ENCODE measurements around the gene CA11.
A peak's percentile ranks its signal among the peaks of the same experiment; 100 is the strongest.

CA11 gene

GRCh38 chr19:48627865-48628314, 18.1 kb downstream of the CA11 start:
- no peak for DNase-seq

- peak; percentile 68 for DNase-seq
Observed at GRCh38 chr19:48627201-48627864, 18.7 kb downstream of the CA11 start.

- DNase-seq, result peak; percentile 50
Observed at GRCh38 chr19:48625891-48626327, 20.1 kb downstream of the CA11 start.

GRCh38 chr19:48624791-48625723, 20.9 kb downstream of the CA11 start:
- DNase-seq, result no peak

GRCh38 chr19:48624067-48624594, 21.9 kb downstream of the CA11 start:
- DNase-seq, result peak; percentile 98

GRCh38 chr19:48623556-48624066, 22.4 kb downstream of the CA11 start:
- no peak for DNase-seq

GRCh38 chr19:48619692-48620585, 26.0 kb downstream of the CA11 start:
- DNase-seq, result no peak

GRCh38 chr19:48618916-48619691, 26.9 kb downstream of the CA11 start, which contains the start of the genes RPL18 and SPHK2:
RPL18 (minus strand) TSS chr19:48619178; CDS start chr19:48619143, 35 bp downstream.
SPHK2 (plus strand) TSS chr19:48619506; CDS start chr19:48620515, 1,009 bp downstream.
- peak; percentile 97 for DNase-seq

- DNase-seq, result no peak
Observed at GRCh38 chr19:48618278-48618915, 27.6 kb downstream of the CA11 start.

GRCh38 chr19:48617146-48617937, 28.6 kb downstream of the CA11 start:
- DNase-seq, result no peak

- DNase-seq, result no peak
Observed at GRCh38 chr19:48616491-48617056, 29.4 kb downstream of the CA11 start.

- no peak for DNase-seq
Observed at GRCh38 chr19:48616041-48616436, 29.9 kb downstream of the CA11 start.

GRCh38 chr19:48615231-48616040, 30.6 kb downstream of the CA11 start:
- no peak for DNase-seq

- DNase-seq, result no peak
Observed at GRCh38 chr19:48614436-48615230, 31.4 kb downstream of the CA11 start, which contains the start of gene FAM83E. FAM83E (minus strand) TSS chr19:48615076; CDS start chr19:48613372, 1,704 bp downstream.

- peak; percentile 76 for DNase-seq
Observed at GRCh38 chr19:48613852-48614435, 32.0 kb downstream of the CA11 start.

GRCh38 chr19:48613024-48613851, 32.7 kb downstream of the CA11 start:
- peak; percentile 68 for DNase-seq

All from activated CD8-positive, alpha-beta memory T cell treated with anti-CD3 and anti-CD28 coated beads for 24 hours (primary cell).